SK-N-MC (cell line): ENCODE measurements around the gene OTULIN.

ENCODE experiments used
- EZH2 ChIP-seq: fragments of 200-600 bp; sonication (generic); IDR thresholded peaks from one replicate; pipeline ENCODE4 v1.6.1; 2017; ENCODE audit warnings: antibody characterized with exemption
- FOXP2 ChIP-seq: optimal IDR thresholded peaks from 2 replicates; pipeline ENCODE3; 2011; ENCODE audit warnings: mild to moderate bottlenecking, moderate library complexity; ENCODE audit not compliant: insufficient read depth; ENCODE audit errors: extremely low read length, control extremely low read depth
- POLR2AphosphoS5 ChIP-seq: IDR thresholded peaks from 2 replicates; pipeline ENCODE4 v1.6.1; 2012; ENCODE audit warnings: mild to moderate bottlenecking, low read depth, low read length, borderline replicate concordance

- TF ChIP-seq POLR2AphosphoS5 (no peak), EZH2 (no peak), FOXP2 (no peak)
These were observed 7.6 kb upstream of the OTULIN start for GRCh38 chr5:14656898-14657297.
